ENCODE data around the gene GJB4.

- TF ChIP-seq EZH2phosphoT487 (IDR thresholded peaks at IDR 0.05; ENCODE audit: low read depth, severe bottlenecking, unreplicated experiment) (no peak), CTCF (IDR thresholded peaks at IDR 0.05; ENCODE audit: poor library complexity) (no peak)
Measured at GRCh38 chr1:34792424-34792823, 32.9 kb downstream of the GJB4 start.

All from hepatocyte (in vitro differentiated cells).